Measurements from ENCODE around the gene VENTX.

VENTX gene

GRCh38 chr10:133191651-133192050 is 46.0 kb upstream of the VENTX start (continued):
- no peak for TF ChIP-seq INSM2 (tag by site-specific recombination; IDR thresholded peaks at IDR 0.05)
- TF ChIP-seq, protein P1, sequence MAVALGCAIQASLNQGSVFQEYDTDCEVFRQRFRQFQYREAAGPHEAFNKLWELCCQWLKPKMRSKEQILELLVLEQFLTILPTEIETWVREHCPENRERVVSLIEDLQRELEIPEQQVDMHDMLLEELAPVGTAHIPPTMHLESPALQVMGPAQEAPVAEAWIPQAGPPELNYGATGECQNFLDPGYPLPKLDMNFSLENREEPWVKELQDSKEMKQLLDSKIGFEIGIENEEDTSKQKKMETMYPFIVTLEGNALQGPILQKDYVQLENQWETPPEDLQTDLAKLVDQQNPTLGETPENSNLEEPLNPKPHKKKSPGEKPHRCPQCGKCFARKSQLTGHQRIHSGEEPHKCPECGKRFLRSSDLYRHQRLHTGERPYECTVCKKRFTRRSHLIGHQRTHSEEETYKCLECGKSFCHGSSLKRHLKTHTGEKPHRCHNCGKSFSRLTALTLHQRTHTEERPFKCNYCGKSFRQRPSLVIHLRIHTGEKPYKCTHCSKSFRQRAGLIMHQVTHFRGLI (tag by site-specific recombination; IDR thresholded peaks at IDR 0.05), result no peak
- no peak for TF ChIP-seq ZNF521 (tag by site-specific recombination; IDR thresholded peaks at IDR 0.05)
- no peak for TF ChIP-seq ZNF600 (tag by site-specific recombination; IDR thresholded peaks at IDR 0.05)
- TF ChIP-seq, protein P2, sequence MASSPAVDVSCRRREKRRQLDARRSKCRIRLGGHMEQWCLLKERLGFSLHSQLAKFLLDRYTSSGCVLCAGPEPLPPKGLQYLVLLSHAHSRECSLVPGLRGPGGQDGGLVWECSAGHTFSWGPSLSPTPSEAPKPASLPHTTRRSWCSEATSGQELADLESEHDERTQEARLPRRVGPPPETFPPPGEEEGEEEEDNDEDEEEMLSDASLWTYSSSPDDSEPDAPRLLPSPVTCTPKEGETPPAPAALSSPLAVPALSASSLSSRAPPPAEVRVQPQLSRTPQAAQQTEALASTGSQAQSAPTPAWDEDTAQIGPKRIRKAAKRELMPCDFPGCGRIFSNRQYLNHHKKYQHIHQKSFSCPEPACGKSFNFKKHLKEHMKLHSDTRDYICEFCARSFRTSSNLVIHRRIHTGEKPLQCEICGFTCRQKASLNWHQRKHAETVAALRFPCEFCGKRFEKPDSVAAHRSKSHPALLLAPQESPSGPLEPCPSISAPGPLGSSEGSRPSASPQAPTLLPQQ (tag by site-specific recombination; IDR thresholded peaks at IDR 0.05), result no peak

DNA sequence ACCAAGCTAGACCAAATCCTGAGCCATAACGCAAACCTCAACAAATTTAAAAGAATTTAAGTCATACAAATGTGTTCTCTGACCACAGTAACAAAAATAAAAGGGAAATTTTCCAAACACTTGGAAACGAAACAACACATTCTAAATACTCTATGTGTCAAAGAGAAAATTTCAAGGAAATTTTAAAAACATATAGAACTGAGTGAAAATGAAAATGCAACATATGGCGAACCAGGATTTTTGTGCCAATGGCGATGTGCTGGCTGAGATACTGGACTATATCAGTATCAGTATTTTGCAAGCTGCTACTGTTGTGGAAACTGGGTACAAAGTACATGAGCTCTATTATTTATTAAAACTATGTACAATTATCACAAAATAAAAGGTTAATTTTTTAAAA is 43.5 kb upstream of the VENTX start:
- H3K9me3 ChIP-seq (ENCODE audit: control insufficient read depth, insufficient read depth, low read depth, low read length), result no peaks in the 10 kb centered on the region
- TF ChIP-seq FEZF1 (tag by site-specific recombination; IDR thresholded peaks at IDR 0.05), result no peak
- no peak for TF ChIP-seq ZNF658 (tag by site-specific recombination; IDR thresholded peaks at IDR 0.05)
- TF ChIP-seq SP7 (tag by site-specific recombination; IDR thresholded peaks at IDR 0.05), result no peak
- TF ChIP-seq ZNF16 (tag by site-specific recombination; IDR thresholded peaks at IDR 0.05; ENCODE audit: low read depth), result no peak
- no peak for TF ChIP-seq SETDB1 (IDR thresholded peaks at IDR 0.05; ENCODE audit: insufficient read length, low read length)
- TF ChIP-seq ZNF843 (tag by site-specific recombination; IDR thresholded peaks at IDR 0.05), result no peak
- TF ChIP-seq BCL6B (tag by site-specific recombination; IDR thresholded peaks at IDR 0.05), result no peak
- TF ChIP-seq ZNF785 (tag by site-specific recombination; IDR thresholded peaks at IDR 0.05), result no peak
- TF ChIP-seq ZNF37A (tag by site-specific recombination; IDR thresholded peaks at IDR 0.05), result no peak
- TF ChIP-seq ZNF560 (tag by site-specific recombination; IDR thresholded peaks at IDR 0.05; ENCODE audit: borderline replicate concordance), result no peak
- TF ChIP-seq ZNF76 (tag by site-specific recombination; IDR thresholded peaks at IDR 0.05; ENCODE audit: borderline replicate concordance, low read depth), result no peak
- TF ChIP-seq KLF10 (tag by site-specific recombination; IDR thresholded peaks at IDR 0.05), result no peak
- no peak for TF ChIP-seq EGR2 (tag by site-specific recombination; IDR thresholded peaks at IDR 0.05; ENCODE audit: low read depth)
- TF ChIP-seq ZBTB20 (tag by site-specific recombination; IDR thresholded peaks at IDR 0.05), result no peak
- TF ChIP-seq HOXD13 (CRISPR knock-in tag; IDR thresholded peaks at IDR 0.05; ENCODE audit: borderline replicate concordance), result no peak
- no peak for TF ChIP-seq ZBTB6 (tag by site-specific recombination; IDR thresholded peaks at IDR 0.05)
- H3K4me3 ChIP-seq (ENCODE audit: low read depth, low read length), result no peak overlapping the region
- ChIA-PET POLR2A (no interaction called here), CTCF (no interaction called here)
- H3K27ac ChIP-seq (ENCODE audit: extremely low read depth, low read depth, low read length), result no peak overlapping the region
- no peaks in the 10 kb centered on the region for H3K4me1 ChIP-seq (ENCODE audit: control insufficient read depth, insufficient read depth, low read length)
- H3K36me3 ChIP-seq (ENCODE audit: control insufficient read depth in 2 of 2, insufficient read depth in 1 of 2, low read length in 2 of 2), result no peaks in the 10 kb centered on the region
